OCI-LY3 (cell line): Measurements from ENCODE around the gene BORCS5.
"Not testable (repeated sequence)": the region's sequence is repeated elsewhere in the genome, so short reads cannot be mapped to it uniquely, and the experiment has no call there.

Source experiments
- H2AFZ ChIP-seq: fragments of 200-600, 300-600 bp; shearing (Covaris generic); 2 replicates; pipeline ENCODE4 v1.6.0; 2014; ENCODE audit warnings: antibody characterized with exemption, low read depth, low read length
- H3K27ac ChIP-seq: fragments of 200-600, 300-600 bp; sonication (generic); 2 replicates; pipeline ENCODE4 v1.5.1; 2014; ENCODE audit warnings: mild to moderate bottlenecking, low read length, moderate library complexity, mixed read lengths
- H3K27me3 ChIP-seq: fragments of 200-600, 300-600 bp; sonication (generic); 2 replicates; pipeline ENCODE4 v1.6.1; 2014; ENCODE audit warnings: low read depth, low read length, mixed read lengths
- H3K36me3 ChIP-seq: fragments of 200-600, 300-600 bp; sonication (generic); replicated peaks from 2 replicates; pipeline ENCODE3; 2014; ENCODE audit warnings: low read depth, low read length, mixed read lengths
- H3K4me1 ChIP-seq: fragments of 300-600, 200-600 bp; sonication (generic); 2 replicates; pipeline ENCODE4 v1.6.1; 2014; ENCODE audit warnings: low read length, mixed read lengths
- H3K4me2 ChIP-seq: fragments of 200-600, 300-600 bp; sonication (generic); 2 replicates; pipeline ENCODE4 v1.6.1; 2014; ENCODE audit warnings: low read length, mixed read lengths
- H3K4me3 ChIP-seq: fragments of 300-600, 200-600 bp; sonication (generic); 2 replicates; pipeline ENCODE4 v1.5.1; 2014; ENCODE audit warnings: antibody characterized with exemption, mild to moderate bottlenecking, low read length, moderate library complexity
- H3K79me2 ChIP-seq: fragments of 300-600, 200-600 bp; shearing (Covaris generic); 2 replicates; pipeline ENCODE4 v1.6.1; 2014; ENCODE audit warnings: mild to moderate bottlenecking, low read length, mixed read lengths
- H3K9ac ChIP-seq: fragments of 300-600, 200-600 bp; shearing (Covaris generic); 2 replicates; pipeline ENCODE4 v1.6.0; 2014; ENCODE audit warnings: mild to moderate bottlenecking, low read length, moderate library complexity
- H3K9me3 ChIP-seq: fragments of 200-600, 300-600 bp; shearing (Covaris generic); 2 replicates; pipeline ENCODE4 v1.6.1; 2014; ENCODE audit warnings: low read length, mixed read lengths; ENCODE audit not compliant: insufficient read depth
- H4K20me1 ChIP-seq: fragments of 200-600, 300-600 bp; sonication (generic); 2 replicates; pipeline ENCODE4 v1.6.1; 2016; ENCODE audit warnings: low read length, mixed read lengths; ENCODE audit not compliant: insufficient read depth
- EZH2phosphoT487 ChIP-seq: fragments of 200-600 bp; shearing (Covaris generic); IDR thresholded peaks from 2 replicates; pipeline ENCODE4 v1.6.1; 2018; ENCODE audit warnings: antibody characterized with exemption, mixed run types, low read depth
- TF ChIP-seq, protein P1 (sequence below): fragments of 200-600, 300-600 bp; sonication (generic); IDR thresholded peaks from 2 replicates; pipeline ENCODE4 v1.5.1; 2014; ENCODE audit warnings: antibody characterized with exemption, low read length, low read depth

BORCS5 gene

DNA sequence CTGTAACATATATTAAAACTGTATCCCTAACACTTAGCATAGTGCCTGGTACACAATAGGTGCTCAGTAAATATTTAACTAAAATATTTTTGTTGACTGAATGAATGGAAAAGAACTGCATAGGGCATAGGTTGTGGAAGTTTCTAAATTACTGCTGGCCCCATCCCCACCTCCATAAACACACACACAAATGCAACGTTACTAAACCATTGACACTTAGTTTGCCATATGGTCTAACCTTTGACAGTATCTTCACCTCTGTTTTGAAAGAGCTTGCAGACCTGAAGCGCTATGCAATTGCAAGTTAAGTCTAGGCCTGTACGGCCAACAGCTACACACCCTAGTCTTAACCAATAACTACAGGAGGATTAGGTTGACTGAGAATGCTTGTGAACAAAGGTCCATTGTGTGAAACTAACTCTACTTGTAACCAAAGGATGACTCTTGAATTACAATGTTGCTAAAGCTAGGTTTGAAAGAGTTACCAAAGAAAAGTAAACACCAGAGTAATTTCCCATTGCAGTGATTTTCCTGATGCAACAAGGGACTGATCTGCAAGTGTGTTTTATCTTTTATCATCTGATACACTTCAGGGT lies 5.9 kb upstream of the BORCS5 start:
- H3K4me3 ChIP-seq: no peak overlapping the region
- no peaks in the 10 kb centered on the region for H4K20me1 ChIP-seq
- no peak overlapping the region for H3K27ac ChIP-seq
- H3K27me3 ChIP-seq: no peaks in the 10 kb centered on the region
- H3K9me3 ChIP-seq: no peaks in the 10 kb centered on the region
- H3K36me3 ChIP-seq: no peaks in the 10 kb centered on the region
- no peak overlapping the region for H3K9ac ChIP-seq
- no peaks in the 10 kb centered on the region for H3K4me1 ChIP-seq
- no peaks in the 10 kb centered on the region for H3K79me2 ChIP-seq
- TF ChIP-seq EZH2phosphoT487: no peak
- TF ChIP-seq, protein P1, sequence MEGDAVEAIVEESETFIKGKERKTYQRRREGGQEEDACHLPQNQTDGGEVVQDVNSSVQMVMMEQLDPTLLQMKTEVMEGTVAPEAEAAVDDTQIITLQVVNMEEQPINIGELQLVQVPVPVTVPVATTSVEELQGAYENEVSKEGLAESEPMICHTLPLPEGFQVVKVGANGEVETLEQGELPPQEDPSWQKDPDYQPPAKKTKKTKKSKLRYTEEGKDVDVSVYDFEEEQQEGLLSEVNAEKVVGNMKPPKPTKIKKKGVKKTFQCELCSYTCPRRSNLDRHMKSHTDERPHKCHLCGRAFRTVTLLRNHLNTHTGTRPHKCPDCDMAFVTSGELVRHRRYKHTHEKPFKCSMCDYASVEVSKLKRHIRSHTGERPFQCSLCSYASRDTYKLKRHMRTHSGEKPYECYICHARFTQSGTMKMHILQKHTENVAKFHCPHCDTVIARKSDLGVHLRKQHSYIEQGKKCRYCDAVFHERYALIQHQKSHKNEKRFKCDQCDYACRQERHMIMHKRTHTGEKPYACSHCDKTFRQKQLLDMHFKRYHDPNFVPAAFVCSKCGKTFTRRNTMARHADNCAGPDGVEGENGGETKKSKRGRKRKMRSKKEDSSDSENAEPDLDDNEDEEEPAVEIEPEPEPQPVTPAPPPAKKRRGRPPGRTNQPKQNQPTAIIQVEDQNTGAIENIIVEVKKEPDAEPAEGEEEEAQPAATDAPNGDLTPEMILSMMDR: no peak
- H2AFZ ChIP-seq: no peak overlapping the region; the same call in 1 of the 2 replicates
- H3K4me2 ChIP-seq: peak overlapping the region; percentile 73

DNA sequence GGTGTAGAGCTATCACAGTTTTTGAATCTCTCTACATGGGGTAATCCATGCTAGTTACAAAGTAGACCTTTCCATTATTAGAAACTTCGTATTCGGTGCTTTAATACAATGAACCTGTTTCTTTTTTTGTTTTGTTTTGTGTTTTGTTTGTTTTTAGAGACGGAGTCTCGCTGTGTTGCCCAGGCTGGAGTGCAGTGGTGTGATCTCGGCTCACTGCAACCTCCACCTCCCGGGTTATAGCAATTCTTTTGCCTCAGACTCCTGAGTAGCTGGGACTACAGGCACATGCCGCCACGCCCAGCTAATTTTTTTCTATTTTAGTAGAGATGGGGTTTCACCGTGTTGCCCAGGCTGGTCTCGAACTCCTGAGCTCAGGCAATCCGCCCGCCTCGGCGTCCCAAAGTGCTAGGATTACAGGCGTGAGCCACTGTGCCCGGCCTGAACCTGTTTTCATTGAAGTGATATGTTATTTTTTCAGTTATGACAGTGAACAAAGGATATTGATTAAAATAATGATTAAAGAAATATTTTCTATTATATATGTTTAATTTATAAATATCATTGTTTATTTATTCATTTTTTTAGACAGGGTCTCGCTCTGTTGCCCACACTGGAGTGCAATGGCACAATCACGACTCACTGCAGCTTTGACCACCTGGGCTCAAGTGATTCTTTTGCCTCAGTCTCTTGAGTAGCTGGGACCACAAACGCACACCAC lies 5.3 kb upstream of the BORCS5 start:
- H3K27ac ChIP-seq, H3K4me1 ChIP-seq, H3K36me3 ChIP-seq, H3K9me3 ChIP-seq, H2AFZ ChIP-seq, H3K9ac ChIP-seq, H4K20me1 ChIP-seq, H3K79me2 ChIP-seq, H3K4me3 ChIP-seq, H3K27me3 ChIP-seq, H3K4me2 ChIP-seq: not testable (repeated sequence)

DNA sequence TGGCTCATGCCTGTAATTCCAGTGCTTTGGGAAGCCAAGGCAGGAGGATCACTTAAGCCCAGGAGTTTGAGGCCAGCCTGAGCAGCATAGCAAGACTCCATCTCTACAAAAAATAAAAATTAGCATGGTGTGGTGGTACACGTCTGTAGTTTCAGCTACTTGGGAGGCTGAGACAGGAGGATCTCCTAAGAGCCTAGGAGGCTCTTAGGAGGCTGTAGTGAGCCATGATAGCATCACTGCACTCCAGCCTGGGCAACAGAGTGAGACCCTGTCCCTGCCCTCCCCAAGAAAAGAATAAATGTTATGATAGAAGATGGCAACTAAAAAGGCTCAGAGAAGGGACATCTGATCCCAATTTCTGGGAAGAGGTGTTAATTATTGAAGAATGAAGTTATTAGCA lies 3.6 kb upstream of the BORCS5 start:
- Histone ChIP-seq H3K79me2 (peaks cover 11% of the 10 kb centered on the region), H4K20me1 (no peaks in the 10 kb centered on the region), H3K9me3 (no peaks in the 10 kb centered on the region), H3K27me3 (no peaks in the 10 kb centered on the region), H3K9ac (no peak overlapping the region), H3K4me1 (peaks cover 5% of the 10 kb centered on the region; the same call in 1 of the 2 replicates), H3K4me3 (no peak overlapping the region), H3K36me3 (no peaks in the 10 kb centered on the region), H2AFZ (no peak overlapping the region), H3K4me2 (no peak overlapping the region), H3K27ac (no peak overlapping the region)
- TF ChIP-seq, protein P1: no peak
- no peak for TF ChIP-seq EZH2phosphoT487

DNA sequence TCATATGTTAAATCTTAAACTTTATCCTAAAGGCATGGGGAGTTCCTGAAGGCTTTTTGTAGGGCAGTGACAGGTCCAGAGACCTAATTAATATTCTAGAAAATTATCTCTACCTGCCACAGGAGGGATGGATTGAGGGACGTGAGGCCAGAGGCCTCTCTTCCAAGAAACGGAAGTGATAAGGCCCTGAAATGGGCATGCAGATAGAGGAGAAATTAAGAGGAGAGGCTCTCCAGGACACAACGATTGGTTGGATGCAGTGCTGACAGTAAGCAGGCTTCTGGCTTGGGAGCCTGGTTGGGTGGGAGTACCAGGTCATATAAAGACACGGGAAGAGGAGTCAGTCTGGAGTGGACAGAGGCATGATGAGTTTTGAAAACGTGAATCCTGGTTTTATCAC lies 3.1 kb upstream of the BORCS5 start:
- H3K27me3 ChIP-seq: no peaks in the 10 kb centered on the region
- no peaks in the 10 kb centered on the region for H3K9me3 ChIP-seq
- H3K9ac ChIP-seq: no peak overlapping the region
- no peak overlapping the region for H2AFZ ChIP-seq
- H4K20me1 ChIP-seq: no peaks in the 10 kb centered on the region
- TF ChIP-seq, protein P1: no peak
- no peak overlapping the region for H3K27ac ChIP-seq
- H3K4me3 ChIP-seq: no peak overlapping the region
- no peaks in the 10 kb centered on the region for H3K36me3 ChIP-seq
- H3K4me1 ChIP-seq: peaks cover 10% of the 10 kb centered on the region
- H3K4me2 ChIP-seq: no peak overlapping the region
- H3K79me2 ChIP-seq: peaks cover 16% of the 10 kb centered on the region
